Upper lobe of right lung (tissue), 1 donor: ENCODE results near the gene CEP72. TPM values are rescaled to one million over a fixed set of nuclear protein-coding genes. Genes with fewer than 3 reads are reported as not detected.

Experiments
- ATAC-seq: fragments of 200-7000 bp; cut with Tn5 transposase; one replicate; pipeline ENCODE4 v1.9.1; 2020; ENCODE audit warnings: mild to moderate bottlenecking, moderate library complexity
- DNase-seq: peaks from one replicate; pipeline ENCODE4 v3.0.0-alpha.2; 2020
- H3K27ac ChIP-seq: fragments of 200-600 bp; one replicate; pipeline ENCODE4 v1.8.0; 2022
- H3K27me3 ChIP-seq: fragments of 200-600 bp; one replicate; pipeline ENCODE4 v1.8.0; 2022; ENCODE audit warnings: mild to moderate bottlenecking
- H3K36me3 ChIP-seq: fragments of 200-600 bp; one replicate; pipeline ENCODE4 v1.8.0; 2022
- H3K4me1 ChIP-seq: fragments of 200-600 bp; one replicate; pipeline ENCODE4 v1.8.0; 2022
- H3K4me3 ChIP-seq: fragments of 200-600 bp; one replicate; pipeline ENCODE4 v1.8.0; 2022; ENCODE audit warnings: mild to moderate bottlenecking
- H3K9me3 ChIP-seq: fragments of 200-600 bp; one replicate; pipeline ENCODE4 v1.8.0; 2022
- intact Hi-C: fragments of 100-400 bp; cut with DNase I; formaldehyde crosslinking; loops from one replicate; pipeline ENCODE4 v1.11.0; 2022
- total RNA-seq: library from RNA; stranded (reverse); fragmentation: NEBNext Ultra II Directional; extraction: Animal tissue kit (Norgen Biotek cat#: 25700); gene quantifications from one replicate; pipeline ENCODE4 v1.2.1, GENCODE V29; 2021
- TF ChIP-seq, protein P1 (sequence below): fragments of 200-600 bp; IDR thresholded peaks from one replicate; pipeline ENCODE4 v1.8.0; 2022; ENCODE audit warnings: antibody characterized with exemption
- donor health status: DM: no; HTN: yes; CAD: no; lungs with severe emphysema.

The CEP72 gene
- total RNA-seq, 1 donor from 2014 or later = 13.2 TPM

DNA sequence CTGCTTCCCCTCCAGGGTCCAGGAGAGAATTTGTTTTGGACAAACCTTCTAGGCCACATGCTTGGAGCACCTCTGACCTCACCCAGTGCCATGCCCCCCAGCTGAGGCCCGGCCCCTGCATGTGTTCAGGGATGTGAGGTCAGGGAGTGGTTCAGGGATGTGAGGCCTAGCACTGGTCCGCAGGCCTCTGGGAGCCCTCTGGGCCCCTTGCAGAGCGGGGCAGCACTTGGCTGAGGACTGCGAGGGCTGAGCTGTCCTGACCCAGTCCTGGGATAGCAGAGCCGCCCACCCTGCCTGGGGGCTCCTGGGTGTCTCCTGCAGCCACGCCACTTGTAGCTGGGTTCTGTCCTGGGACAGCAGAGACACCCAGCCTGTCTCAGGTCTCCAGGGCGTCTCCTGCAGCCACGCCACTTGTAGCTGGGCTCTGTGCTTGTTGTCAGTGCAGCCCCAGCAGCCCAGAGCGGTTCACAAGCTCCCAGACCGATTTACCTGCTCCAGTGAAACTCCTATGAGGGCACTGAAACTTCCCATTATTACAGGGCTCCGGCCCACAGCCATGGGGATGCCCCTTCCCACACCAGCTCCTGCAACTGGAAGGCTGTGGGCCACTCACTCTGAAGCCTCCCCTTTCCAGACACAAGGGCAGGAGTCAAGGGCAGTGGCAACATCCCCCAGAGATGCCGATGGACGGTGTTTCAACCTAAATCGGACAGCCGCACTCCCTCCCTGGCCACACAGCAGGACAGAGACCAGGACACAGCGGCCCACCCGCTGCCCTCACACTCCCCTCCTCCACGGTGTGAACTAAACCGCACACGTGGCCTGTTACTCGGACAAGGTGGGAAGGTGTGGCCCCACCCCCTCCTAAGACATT lies 5.4 kb upstream of the CEP72 start:
- no peaks in the 10 kb centered on the region for H3K36me3 ChIP-seq
- H3K9me3 ChIP-seq = no peaks in the 10 kb centered on the region
- TF ChIP-seq, protein P1, sequence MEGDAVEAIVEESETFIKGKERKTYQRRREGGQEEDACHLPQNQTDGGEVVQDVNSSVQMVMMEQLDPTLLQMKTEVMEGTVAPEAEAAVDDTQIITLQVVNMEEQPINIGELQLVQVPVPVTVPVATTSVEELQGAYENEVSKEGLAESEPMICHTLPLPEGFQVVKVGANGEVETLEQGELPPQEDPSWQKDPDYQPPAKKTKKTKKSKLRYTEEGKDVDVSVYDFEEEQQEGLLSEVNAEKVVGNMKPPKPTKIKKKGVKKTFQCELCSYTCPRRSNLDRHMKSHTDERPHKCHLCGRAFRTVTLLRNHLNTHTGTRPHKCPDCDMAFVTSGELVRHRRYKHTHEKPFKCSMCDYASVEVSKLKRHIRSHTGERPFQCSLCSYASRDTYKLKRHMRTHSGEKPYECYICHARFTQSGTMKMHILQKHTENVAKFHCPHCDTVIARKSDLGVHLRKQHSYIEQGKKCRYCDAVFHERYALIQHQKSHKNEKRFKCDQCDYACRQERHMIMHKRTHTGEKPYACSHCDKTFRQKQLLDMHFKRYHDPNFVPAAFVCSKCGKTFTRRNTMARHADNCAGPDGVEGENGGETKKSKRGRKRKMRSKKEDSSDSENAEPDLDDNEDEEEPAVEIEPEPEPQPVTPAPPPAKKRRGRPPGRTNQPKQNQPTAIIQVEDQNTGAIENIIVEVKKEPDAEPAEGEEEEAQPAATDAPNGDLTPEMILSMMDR = no peak
- DNase-seq (peak; percentile 59), ATAC-seq (no peak)
- no peak overlapping the region for H3K27ac ChIP-seq
- peaks cover 33% of the 10 kb centered on the region for H3K27me3 ChIP-seq
- no peaks in the 10 kb centered on the region for H3K4me1 ChIP-seq
- H3K4me3 ChIP-seq = no peak overlapping the region
- intact Hi-C loops = no loop called here

- H3K4me3 ChIP-seq = no peak overlapping the region
- ATAC-seq = no peak
- H3K9me3 ChIP-seq = no peaks in the 10 kb centered on the region
- no peaks in the 10 kb centered on the region for H3K36me3 ChIP-seq
- no peak overlapping the region for H3K27ac ChIP-seq
- H3K27me3 ChIP-seq = peaks cover 33% of the 10 kb centered on the region
- H3K4me1 ChIP-seq = peaks cover 3% of the 10 kb centered on the region
- TF ChIP-seq, protein P1 = no peak
- intact Hi-C loops = no loop called here
- DNase-seq = peak; percentile 61
Measured at GRCh38 chr5:607541-608428, 4.4 kb upstream of the CEP72 start.

DNA sequence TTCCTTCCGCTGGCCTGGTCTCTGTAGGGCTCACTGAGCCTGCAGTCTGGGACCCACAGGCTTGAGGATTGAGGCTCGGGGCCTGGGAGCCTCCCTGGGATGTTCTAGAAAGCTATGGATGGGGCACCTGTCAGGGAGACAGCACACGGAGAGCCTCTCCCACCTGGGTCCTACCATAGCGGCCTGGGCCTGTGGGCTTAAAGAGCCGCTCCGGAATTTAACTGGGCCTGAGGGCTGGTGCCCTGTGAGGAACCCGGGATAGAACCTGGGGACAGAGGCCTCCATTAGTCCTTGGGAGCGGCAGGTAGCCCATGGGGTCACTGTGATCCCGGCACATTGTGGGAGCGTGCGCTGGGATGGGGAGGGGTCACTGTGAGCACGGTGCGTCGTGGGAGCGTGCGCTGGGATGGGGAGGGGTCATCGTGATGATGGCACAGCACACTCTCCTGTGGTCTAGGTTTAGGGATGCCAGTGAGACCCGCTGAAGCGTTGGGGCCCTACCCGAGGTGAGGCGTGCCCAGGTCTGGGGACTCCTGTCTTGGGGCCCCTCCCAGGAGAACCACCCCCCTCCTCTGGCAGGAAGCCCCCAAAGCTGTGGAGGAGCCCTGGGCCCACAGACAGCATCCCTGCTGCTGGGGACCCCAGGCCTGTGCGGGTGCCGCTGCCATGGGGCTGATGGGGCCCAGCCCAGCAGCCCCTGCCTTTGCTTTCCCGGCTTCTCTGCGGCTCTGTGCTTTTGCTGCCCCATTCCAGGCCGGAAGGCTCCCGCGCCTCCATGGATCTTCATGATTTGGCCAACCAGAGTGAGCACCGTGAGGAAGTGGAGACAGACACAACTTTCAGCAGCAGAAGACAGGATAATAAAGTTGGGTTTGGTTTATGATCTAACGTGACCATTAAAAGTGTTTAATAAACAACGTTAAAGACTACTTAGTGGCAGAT lies 3.4 kb upstream of the CEP72 start:
- no peak overlapping the region for H3K27ac ChIP-seq
- TF ChIP-seq, protein P1 = no peak
- DNase-seq (no peak), ATAC-seq (no peak)
- no peak overlapping the region for H3K4me3 ChIP-seq
- H3K4me1 ChIP-seq = peaks cover 7% of the 10 kb centered on the region
- peaks cover 29% of the 10 kb centered on the region for H3K27me3 ChIP-seq
- intact Hi-C loops = no loop called here
- no peaks in the 10 kb centered on the region for H3K36me3 ChIP-seq
- H3K9me3 ChIP-seq = no peaks in the 10 kb centered on the region

GRCh38 chr5:609506-609905 lies 2.6 kb upstream of the CEP72 start:
- DNase-seq (no peak), ATAC-seq (no peak)
- intact Hi-C loops = no loop called here
- Histone ChIP-seq H3K4me3 (no peak overlapping the region), H3K27me3 (peaks cover 22% of the 10 kb centered on the region), H3K27ac (no peak overlapping the region), H3K36me3 (no peaks in the 10 kb centered on the region), H3K4me1 (peaks cover 7% of the 10 kb centered on the region), H3K9me3 (no peaks in the 10 kb centered on the region)
- TF ChIP-seq, protein P1 = no peak
